Measurements from ENCODE around the gene IKBKE.
A peak's percentile ranks its signal among the peaks of the same experiment; 100 is the strongest.

The IKBKE gene

GRCh38 chr1:206512058-206512850, 42.0 kb downstream of the IKBKE start:
- H3K9ac ChIP-seq (ENCODE audit: low read depth, low read length, poor library complexity) = no peak overlapping the region
- no CpG with 5 or more reads among the region's 14 CpGs for WGBS, 2 donors (ENCODE audit: extremely low coverage in 2 of 2, insufficient read length in 2 of 2, insufficient replicate concordance in 1 of 2)
- H3K14ac ChIP-seq (ENCODE audit: low read length) = no peak overlapping the region
- H3K4me1 ChIP-seq (ENCODE audit: control insufficient read depth in 2 of 2, insufficient read depth in 1 of 2, low read depth in 1 of 2, low read length in 2 of 2) = peaks cover 5 to 17% of the 10 kb centered on the region in 2 donors
- no peak overlapping the region for H3K18ac ChIP-seq (ENCODE audit: low read length)
- no peak overlapping the region for H2BK120ac ChIP-seq (ENCODE audit: low read depth, low read length)
- no peak overlapping the region for H3K27ac ChIP-seq (replicated peaks; ENCODE audit: low read length)
- H3K23ac ChIP-seq (ENCODE audit: low read depth, low read length, poor library complexity) = no peak overlapping the region
- H3K4me2 ChIP-seq (ENCODE audit: insufficient read depth, low read length, poor library complexity, severe bottlenecking) = no peak overlapping the region
- DNase-seq (ENCODE audit: low spot score) = no peak
- no peak overlapping the region for H3K4ac ChIP-seq (ENCODE audit: low read length)
- no peak overlapping the region for H4K8ac ChIP-seq (ENCODE audit: low read depth, low read length)
- no peaks in the 10 kb centered on the region for H3K79me1 ChIP-seq (ENCODE audit: low read depth, low read length)
- H2AK5ac ChIP-seq (ENCODE audit: low read depth, low read length) = no peak overlapping the region
- no peak overlapping the region for H2BK12ac ChIP-seq (ENCODE audit: low read length)
- H2BK15ac ChIP-seq (ENCODE audit: low read length) = no peak overlapping the region
- no peak overlapping the region for H4K91ac ChIP-seq (ENCODE audit: low read depth, low read length, poor library complexity)
- peaks cover 6 to 83% (median 26%) of the 10 kb centered on the region in 3 experiments for H3K27me3 ChIP-seq (ENCODE audit: control insufficient read depth in 3 of 3, insufficient read depth in 3 of 3, low read depth in 1 of 3, low read length in 3 of 3)
- no peak overlapping the region for H2BK5ac ChIP-seq (ENCODE audit: low read length)
- no peak overlapping the region for H3K4me3 ChIP-seq (ENCODE audit: low read length in 2 of 2)
- no peaks in the 10 kb centered on the region for H3K9me3 ChIP-seq (replicated peaks in 1 of 2; ENCODE audit: control insufficient read depth in 2 of 2, insufficient read depth in 1 of 2, low read depth in 1 of 2, low read length in 2 of 2)
- peak overlapping the region; percentile 78 for H2AFZ ChIP-seq (ENCODE audit: low read length)
- H3K36me3 ChIP-seq (replicated peaks in 1 of 2; ENCODE audit: control insufficient read depth in 2 of 2, insufficient read depth in 2 of 2, low read length in 2 of 2) = no peaks in the 10 kb centered on the region

- no CpG with 5 or more reads among the region's 4 CpGs for WGBS, 2 donors (ENCODE audit: extremely low coverage in 2 of 2, insufficient read length in 2 of 2, insufficient replicate concordance in 1 of 2)
- Histone ChIP-seq H2BK5ac (ENCODE audit: low read length) (no peak overlapping the region), H4K91ac (ENCODE audit: low read depth, low read length, poor library complexity) (no peak overlapping the region), H3K79me1 (ENCODE audit: low read depth, low read length) (no peaks in the 10 kb centered on the region), H3K27ac (replicated peaks; ENCODE audit: low read length) (no peak overlapping the region), H3K36me3 (replicated peaks in 1 of 2; ENCODE audit: control insufficient read depth in 2 of 2, insufficient read depth in 2 of 2, low read length in 2 of 2) (no peaks in the 10 kb centered on the region), H3K9ac (ENCODE audit: low read depth, low read length, poor library complexity) (no peak overlapping the region), H3K4me3 (ENCODE audit: low read length in 2 of 2) (no peak overlapping the region), H3K23ac (ENCODE audit: low read depth, low read length, poor library complexity) (no peak overlapping the region), H2AFZ (ENCODE audit: low read length) (no peak overlapping the region), H2BK120ac (ENCODE audit: low read depth, low read length) (no peak overlapping the region), H3K18ac (ENCODE audit: low read length) (no peak overlapping the region), H4K8ac (ENCODE audit: low read depth, low read length) (no peak overlapping the region), H2AK5ac (ENCODE audit: low read depth, low read length) (no peak overlapping the region), H3K4ac (ENCODE audit: low read length) (no peak overlapping the region), H2BK15ac (ENCODE audit: low read length) (no peak overlapping the region), H3K4me1 (ENCODE audit: control insufficient read depth in 2 of 2, insufficient read depth in 1 of 2, low read depth in 1 of 2, low read length in 2 of 2) (peaks cover 5 to 17% of the 10 kb centered on the region in 2 donors), H3K14ac (ENCODE audit: low read length) (no peak overlapping the region), H3K9me3 (replicated peaks in 1 of 2; ENCODE audit: control insufficient read depth in 2 of 2, insufficient read depth in 1 of 2, low read depth in 1 of 2, low read length in 2 of 2) (no peaks in the 10 kb centered on the region), H3K4me2 (ENCODE audit: insufficient read depth, low read length, poor library complexity, severe bottlenecking) (no peak overlapping the region), H3K27me3 (ENCODE audit: control insufficient read depth in 3 of 3, insufficient read depth in 3 of 3, low read depth in 1 of 3, low read length in 3 of 3) (peaks cover 5 to 81% (median 20%) of the 10 kb centered on the region in 3 experiments), H2BK12ac (ENCODE audit: low read length) (no peak overlapping the region)
- DNase-seq (ENCODE audit: low spot score) = no peak
Measured at GRCh38 chr1:206512851-206513180, 42.5 kb downstream of the IKBKE start.

- Histone ChIP-seq H2AFZ (ENCODE audit: low read length) (no peak overlapping the region), H3K79me1 (ENCODE audit: low read depth, low read length) (no peaks in the 10 kb centered on the region), H3K9ac (ENCODE audit: low read depth, low read length, poor library complexity) (no peak overlapping the region), H2BK15ac (ENCODE audit: low read length) (no peak overlapping the region), H3K27ac (replicated peaks; ENCODE audit: low read length) (no peak overlapping the region), H3K9me3 (replicated peaks in 1 of 2; ENCODE audit: control insufficient read depth in 2 of 2, insufficient read depth in 1 of 2, low read depth in 1 of 2, low read length in 2 of 2) (no peaks in the 10 kb centered on the region), H3K4ac (ENCODE audit: low read length) (no peak overlapping the region), H4K8ac (ENCODE audit: low read depth, low read length) (no peak overlapping the region), H2BK120ac (ENCODE audit: low read depth, low read length) (no peak overlapping the region), H3K27me3 (ENCODE audit: control insufficient read depth in 3 of 3, insufficient read depth in 3 of 3, low read depth in 1 of 3, low read length in 3 of 3) (peaks cover under 1 to 78% (median 13%) of the 10 kb centered on the region in 3 experiments), H3K36me3 (replicated peaks in 1 of 2; ENCODE audit: control insufficient read depth in 2 of 2, insufficient read depth in 2 of 2, low read length in 2 of 2) (no peaks in the 10 kb centered on the region), H4K91ac (ENCODE audit: low read depth, low read length, poor library complexity) (no peak overlapping the region), H3K18ac (ENCODE audit: low read length) (no peak overlapping the region), H2BK5ac (ENCODE audit: low read length) (no peak overlapping the region), H3K4me1 (ENCODE audit: control insufficient read depth in 2 of 2, insufficient read depth in 1 of 2, low read depth in 1 of 2, low read length in 2 of 2) (peaks cover 5 to 17% of the 10 kb centered on the region in 2 donors), H3K14ac (ENCODE audit: low read length) (no peak overlapping the region), H3K4me2 (ENCODE audit: insufficient read depth, low read length, poor library complexity, severe bottlenecking) (no peak overlapping the region), H2AK5ac (ENCODE audit: low read depth, low read length) (no peak overlapping the region), H2BK12ac (ENCODE audit: low read length) (no peak overlapping the region), H3K4me3 (ENCODE audit: low read length in 2 of 2) (no peak overlapping the region), H3K23ac (ENCODE audit: low read depth, low read length, poor library complexity) (no peak overlapping the region)
- WGBS, 2 donors (ENCODE audit: extremely low coverage in 2 of 2, insufficient read length in 2 of 2, insufficient replicate concordance in 1 of 2) = no CpG with 5 or more reads among the region's 11 CpGs
- no peak for DNase-seq (ENCODE audit: low spot score)
Measured at GRCh38 chr1:206513312-206514111, 43.2 kb downstream of the IKBKE start.

DNA sequence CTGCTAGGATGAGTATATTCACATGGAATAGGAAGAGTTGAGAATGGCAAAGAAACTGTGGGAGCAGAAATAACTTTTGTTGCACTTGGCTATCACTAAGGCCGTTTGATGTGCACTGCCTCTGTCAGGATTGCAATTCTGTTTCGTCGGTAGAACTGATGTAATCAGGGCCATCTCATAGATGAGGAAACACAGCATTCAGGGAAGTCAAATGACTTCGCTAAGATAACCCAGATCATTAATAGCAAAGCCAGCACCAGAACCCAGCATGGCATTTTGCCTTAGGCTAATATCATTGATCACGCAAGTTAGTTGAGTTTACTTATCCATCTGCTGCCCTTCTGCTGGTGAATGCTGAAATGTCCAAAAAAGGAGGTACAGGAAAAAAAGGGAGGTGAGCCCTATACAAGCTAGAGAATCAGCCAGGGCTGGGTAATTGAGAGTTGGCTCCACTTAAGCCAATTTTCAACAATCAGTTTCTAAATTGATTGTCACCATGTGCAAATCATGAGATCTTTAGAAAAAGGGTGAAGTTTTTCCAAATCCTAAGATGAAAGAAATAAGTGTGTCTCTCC, 44.6 kb downstream of the IKBKE start:
- no peak overlapping the region for H3K27ac ChIP-seq (replicated peaks; ENCODE audit: low read length)
- no peak overlapping the region for H2AK5ac ChIP-seq (ENCODE audit: low read depth, low read length)
- H2BK15ac ChIP-seq (ENCODE audit: low read length) = no peak overlapping the region
- H3K4ac ChIP-seq (ENCODE audit: low read length) = no peak overlapping the region
- no peak overlapping the region for H2AFZ ChIP-seq (ENCODE audit: low read length)
- H3K18ac ChIP-seq (ENCODE audit: low read length) = no peak overlapping the region
- no peak for DNase-seq (ENCODE audit: low spot score)
- no peak overlapping the region for H3K9ac ChIP-seq (ENCODE audit: low read depth, low read length, poor library complexity)
- H3K4me2 ChIP-seq (ENCODE audit: insufficient read depth, low read length, poor library complexity, severe bottlenecking) = no peak overlapping the region
- H3K79me1 ChIP-seq (ENCODE audit: low read depth, low read length) = no peaks in the 10 kb centered on the region
- peaks cover 0 to 71% (median 4%) of the 10 kb centered on the region in 3 experiments for H3K27me3 ChIP-seq (ENCODE audit: control insufficient read depth in 3 of 3, insufficient read depth in 3 of 3, low read depth in 1 of 3, low read length in 3 of 3)
- no peak overlapping the region for H4K91ac ChIP-seq (ENCODE audit: low read depth, low read length, poor library complexity)
- no peak overlapping the region for H2BK120ac ChIP-seq (ENCODE audit: low read depth, low read length)
- no peak overlapping the region for H3K14ac ChIP-seq (ENCODE audit: low read length)
- no peak overlapping the region for H2BK12ac ChIP-seq (ENCODE audit: low read length)
- H3K9me3 ChIP-seq (replicated peaks in 1 of 2; ENCODE audit: control insufficient read depth in 2 of 2, insufficient read depth in 1 of 2, low read depth in 1 of 2, low read length in 2 of 2) = no peaks in the 10 kb centered on the region
- peaks cover 5 to 17% of the 10 kb centered on the region in 2 donors for H3K4me1 ChIP-seq (ENCODE audit: control insufficient read depth in 2 of 2, insufficient read depth in 1 of 2, low read depth in 1 of 2, low read length in 2 of 2)
- H3K4me3 ChIP-seq (ENCODE audit: low read length in 2 of 2) = no peak overlapping the region
- no peaks in the 10 kb centered on the region for H3K36me3 ChIP-seq (replicated peaks in 1 of 2; ENCODE audit: control insufficient read depth in 2 of 2, insufficient read depth in 2 of 2, low read length in 2 of 2)
- WGBS, 2 donors (ENCODE audit: extremely low coverage in 2 of 2, insufficient read length in 2 of 2, insufficient replicate concordance in 1 of 2) = no CpG with 5 or more reads among the region's 5 CpGs
- no peak overlapping the region for H2BK5ac ChIP-seq (ENCODE audit: low read length)
- no peak overlapping the region for H4K8ac ChIP-seq (ENCODE audit: low read depth, low read length)
- H3K23ac ChIP-seq (ENCODE audit: low read depth, low read length, poor library complexity) = no peak overlapping the region

Measured in neuronal stem cell (in vitro differentiated cells).